LNCAP (cell line): ENCODE measurements around the gene TRIM52.

Source experiments
- TF ChIP-seq, protein P1 (sequence below): fragments of 450-650 bp; IDR thresholded peaks from 2 replicates; pipeline ENCODE4 v1.5.1; 2017; ENCODE audit warnings: mild to moderate bottlenecking

The TRIM52 gene

DNA sequence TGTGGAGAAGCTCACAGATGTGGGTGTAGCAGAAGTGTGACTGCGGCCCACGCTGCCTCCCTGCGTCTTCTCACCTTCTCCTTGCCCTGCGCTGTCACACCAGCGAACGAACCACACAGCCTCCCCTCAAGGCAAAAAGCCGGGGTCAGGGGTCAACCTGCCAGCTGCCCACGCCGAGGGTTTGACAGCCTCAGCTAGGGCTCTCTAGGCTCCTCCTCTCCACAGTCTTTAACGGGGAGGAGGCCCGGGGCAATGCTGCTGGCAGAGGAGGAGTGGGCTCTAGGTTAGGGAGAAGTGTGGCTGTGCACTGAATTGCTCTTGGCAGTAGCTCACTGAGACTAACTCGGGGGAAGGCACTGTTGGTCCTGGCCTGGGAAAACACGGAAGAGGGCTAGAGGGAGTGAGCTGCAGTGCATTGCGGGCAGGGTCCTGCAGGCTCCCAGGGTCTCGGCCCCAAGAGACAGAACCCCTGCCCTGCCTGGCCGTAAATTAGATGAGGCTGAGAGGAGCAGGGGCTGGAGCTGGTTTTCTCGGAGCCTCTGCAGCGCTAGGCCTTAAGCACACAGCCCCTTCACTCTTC is 4.2 kb upstream of the TRIM52 start:
- TF ChIP-seq, protein P1, sequence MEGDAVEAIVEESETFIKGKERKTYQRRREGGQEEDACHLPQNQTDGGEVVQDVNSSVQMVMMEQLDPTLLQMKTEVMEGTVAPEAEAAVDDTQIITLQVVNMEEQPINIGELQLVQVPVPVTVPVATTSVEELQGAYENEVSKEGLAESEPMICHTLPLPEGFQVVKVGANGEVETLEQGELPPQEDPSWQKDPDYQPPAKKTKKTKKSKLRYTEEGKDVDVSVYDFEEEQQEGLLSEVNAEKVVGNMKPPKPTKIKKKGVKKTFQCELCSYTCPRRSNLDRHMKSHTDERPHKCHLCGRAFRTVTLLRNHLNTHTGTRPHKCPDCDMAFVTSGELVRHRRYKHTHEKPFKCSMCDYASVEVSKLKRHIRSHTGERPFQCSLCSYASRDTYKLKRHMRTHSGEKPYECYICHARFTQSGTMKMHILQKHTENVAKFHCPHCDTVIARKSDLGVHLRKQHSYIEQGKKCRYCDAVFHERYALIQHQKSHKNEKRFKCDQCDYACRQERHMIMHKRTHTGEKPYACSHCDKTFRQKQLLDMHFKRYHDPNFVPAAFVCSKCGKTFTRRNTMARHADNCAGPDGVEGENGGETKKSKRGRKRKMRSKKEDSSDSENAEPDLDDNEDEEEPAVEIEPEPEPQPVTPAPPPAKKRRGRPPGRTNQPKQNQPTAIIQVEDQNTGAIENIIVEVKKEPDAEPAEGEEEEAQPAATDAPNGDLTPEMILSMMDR = no peak

DNA sequence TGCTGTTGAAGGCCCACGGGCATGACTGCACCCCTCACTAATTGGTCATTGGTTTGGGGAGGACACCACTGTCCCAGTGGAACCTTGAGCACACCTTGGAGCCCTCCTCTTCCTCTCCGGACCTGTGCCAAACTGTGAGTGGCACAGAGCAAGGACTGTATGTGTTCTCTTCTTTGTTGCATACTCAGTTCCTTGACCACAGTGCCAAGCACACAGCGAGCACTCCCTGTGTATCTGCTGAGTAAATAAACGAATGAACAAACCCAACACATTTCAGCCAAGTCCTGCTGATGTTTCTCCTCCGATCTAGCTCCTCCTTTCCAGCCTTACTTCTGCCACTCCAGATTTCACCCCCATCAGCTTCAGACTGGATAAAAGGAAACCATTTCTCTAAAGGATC is 2.7 kb upstream of the TRIM52 start:
- TF ChIP-seq, protein P1 = no peak

DNA sequence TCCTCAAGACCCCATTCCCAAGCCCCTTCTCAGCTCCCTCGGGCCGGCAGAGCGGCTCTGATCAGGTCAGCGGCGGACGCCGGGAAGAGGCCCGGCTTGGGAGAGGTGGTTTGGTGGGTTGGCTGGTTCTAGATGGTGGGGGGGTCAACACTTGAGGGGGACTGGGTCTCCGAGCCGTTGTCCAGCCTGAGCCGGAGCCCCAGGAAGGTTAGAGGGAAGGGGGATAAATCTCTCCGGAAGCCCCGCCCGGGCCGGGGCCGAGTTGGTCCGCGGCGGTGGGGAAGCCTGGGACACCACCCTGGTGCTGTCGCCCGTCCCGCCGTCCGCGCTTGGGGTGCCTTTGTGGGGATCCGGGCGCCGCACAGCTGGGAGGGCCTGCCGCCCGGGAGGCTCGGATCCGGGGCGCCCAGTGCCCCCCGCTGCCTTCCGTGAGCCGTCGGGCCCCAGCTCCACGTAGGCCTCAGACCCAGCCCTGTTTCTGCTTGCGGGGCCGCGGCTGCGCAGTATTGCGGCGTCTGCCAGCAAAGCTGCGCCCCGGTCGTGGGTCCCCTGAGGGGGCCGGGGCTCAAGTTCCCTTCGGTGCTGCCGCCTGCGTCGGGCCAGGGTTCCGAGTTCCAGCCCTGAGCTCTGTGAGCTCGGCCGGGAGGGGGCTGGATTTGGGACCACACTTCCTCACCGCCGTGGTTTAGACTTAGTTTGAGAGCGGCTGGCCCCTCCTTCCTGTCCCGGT is 542 bp upstream of the TRIM52 start:
- TF ChIP-seq, protein P1 = no peak

DNA sequence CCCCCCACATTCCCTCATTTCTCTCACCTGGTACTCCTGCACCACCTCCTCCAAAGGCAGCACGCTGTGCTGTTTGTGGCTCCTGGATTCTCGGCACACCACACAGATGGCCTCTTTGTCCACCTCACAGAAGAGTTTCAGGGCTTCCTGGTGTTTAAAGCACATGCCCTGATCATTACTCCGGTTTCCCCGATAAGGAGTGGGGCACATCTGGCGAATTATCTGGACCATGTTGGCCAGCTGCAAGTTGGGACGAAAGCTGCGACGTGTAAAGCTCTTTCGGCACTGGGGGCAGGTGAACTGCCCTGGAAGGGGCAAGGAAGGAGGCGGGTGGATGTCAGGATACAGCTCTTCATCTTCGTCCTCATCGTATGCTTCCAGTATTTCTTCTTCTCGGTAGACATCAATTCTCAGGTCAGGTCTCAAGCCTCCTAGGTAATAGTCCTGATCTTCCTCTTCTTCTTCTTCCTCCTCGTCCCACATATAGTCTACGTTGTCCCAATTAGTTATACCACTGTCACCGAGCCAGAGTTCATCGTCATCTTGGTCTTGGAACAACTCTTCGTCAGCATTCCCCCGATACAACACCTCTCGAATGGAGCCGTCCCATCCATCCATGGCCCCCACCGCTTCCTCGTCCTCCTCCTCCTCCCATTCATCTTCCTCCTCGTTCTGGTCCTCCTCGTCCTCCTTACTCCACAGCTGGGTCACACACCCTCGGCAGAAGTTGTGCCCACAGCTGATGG is 796 bp downstream of the TRIM52 start:
- TF ChIP-seq, protein P1 = no peak

DNA sequence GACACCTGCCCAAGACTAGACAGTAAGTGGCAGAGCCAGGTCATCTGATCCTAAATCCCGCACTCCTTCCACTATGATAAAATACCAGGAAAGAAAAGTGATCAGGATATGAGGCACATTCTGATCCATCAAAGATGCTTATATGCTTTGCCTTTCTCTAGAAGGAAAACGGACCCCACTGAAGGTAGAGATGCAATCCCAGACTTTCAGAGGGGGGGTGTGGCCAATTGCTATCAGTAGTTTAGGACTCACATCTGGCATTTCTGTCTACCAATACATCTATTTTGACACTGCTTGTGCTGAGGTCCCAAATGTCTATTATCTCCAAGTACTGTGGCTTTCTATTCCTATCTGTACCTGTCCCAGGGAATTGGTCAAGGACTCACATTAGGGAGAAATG is 1.7 kb downstream of the TRIM52 start:
- TF ChIP-seq, protein P1 = no peak

DNA sequence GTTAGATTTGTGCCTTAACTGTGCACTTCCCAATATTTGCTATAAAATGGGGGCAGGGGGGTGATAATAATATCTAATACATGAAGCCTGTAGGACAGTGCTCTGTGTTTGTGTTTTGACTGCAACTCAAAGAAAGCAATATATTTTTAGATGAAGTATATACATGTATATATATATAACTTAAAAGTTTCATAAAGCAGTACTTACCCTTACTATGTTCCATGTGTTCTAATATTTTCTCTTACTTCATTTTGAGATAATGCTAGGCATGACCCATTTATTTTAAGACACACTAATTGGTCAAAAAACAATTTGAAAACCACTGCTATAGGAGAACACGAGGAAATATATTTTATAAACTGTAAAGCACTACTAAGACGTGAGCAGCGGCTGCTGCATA is 2.4 kb downstream of the TRIM52 start:
- TF ChIP-seq, protein P1 = no peak

DNA sequence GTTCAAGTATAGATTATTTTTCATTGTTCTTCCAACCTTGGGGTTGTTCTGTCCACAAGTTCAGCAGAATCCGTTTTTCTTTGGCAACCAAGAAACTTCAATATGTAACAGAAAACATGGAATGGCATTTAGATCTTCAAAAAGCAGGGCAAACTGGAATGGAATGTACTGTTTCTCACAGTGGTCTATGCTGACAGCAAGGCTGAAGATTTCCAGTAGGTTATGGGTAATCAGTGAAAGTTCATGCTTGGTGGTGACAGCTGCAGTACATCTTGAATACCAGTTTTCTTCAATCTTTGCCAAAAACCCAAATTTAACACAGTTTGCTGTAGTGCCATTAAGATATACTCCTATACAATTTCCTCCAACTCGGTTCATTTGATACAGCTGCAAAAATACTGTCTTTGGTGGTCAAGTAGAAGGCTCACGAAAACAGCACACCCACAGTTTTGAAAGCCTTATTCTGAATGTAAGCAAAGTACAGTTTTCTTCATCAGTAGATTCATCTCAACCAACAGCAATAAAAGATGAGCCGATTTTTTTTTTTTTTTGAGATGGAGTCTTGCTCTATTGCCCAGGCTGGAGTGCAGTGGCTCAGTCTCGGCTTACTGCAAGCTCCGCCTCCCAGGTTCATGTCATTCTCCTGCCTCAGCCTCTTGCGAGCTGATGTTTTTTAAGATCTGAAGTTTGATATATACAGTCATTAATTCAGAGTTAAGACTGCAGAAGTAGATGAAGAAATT is 4.9 kb downstream of the TRIM52 start:
- TF ChIP-seq, protein P1 = no peak
